WERI-Rb-1 (cell line): ENCODE measurements around the gene SYNE2.

Source experiments
- DNase-seq: peaks from one replicate; pipeline ENCODE4 v3.0.0-alpha.2; 2020
- H3K27ac ChIP-seq: fragments of 250-450 bp; sonication (Bioruptor Pico); 2 replicates; pipeline ENCODE4 v1.5.1; 2020; ENCODE audit warnings: mild to moderate bottlenecking, moderate library complexity
- H3K27me3 ChIP-seq: fragments of 250-450 bp; sonication (Bioruptor Pico); 2 replicates; pipeline ENCODE4 v1.5.1; 2021; ENCODE audit warnings: mild to moderate bottlenecking, low read depth, moderate library complexity; ENCODE audit not compliant: insufficient read depth, severe bottlenecking
- H3K36me3 ChIP-seq: fragments of 250-450 bp; sonication (Bioruptor Pico); 2 replicates; pipeline ENCODE4 v1.5.1; 2020; ENCODE audit warnings: mild to moderate bottlenecking, moderate library complexity
- H3K4me3 ChIP-seq: 2 replicates; pipeline ENCODE4 v1.5.1; 2011; ENCODE audit warnings: low read depth, mild to moderate bottlenecking, control low read depth, low read length
- H3K9me3 ChIP-seq: fragments of 250-450 bp; sonication (Bioruptor Pico); 2 replicates; pipeline ENCODE4 v1.5.1; 2021; ENCODE audit warnings: mild to moderate bottlenecking, moderate library complexity; ENCODE audit not compliant: severe bottlenecking
- CTCF ChIP-seq: IDR thresholded peaks from 2 replicates; pipeline ENCODE4 v1.5.1; 2011; ENCODE audit warnings: low read depth, mild to moderate bottlenecking, control low read depth, inconsistent platforms, low read length

Gene SYNE2

GRCh38 chr14:63981569-63981968 lies 128.8 kb downstream of the SYNE2 start:
- no peak overlapping the region for H3K27ac ChIP-seq
- no peak for DNase-seq
- TF ChIP-seq CTCF = no peak
- H3K9me3 ChIP-seq = no peaks in the 10 kb centered on the region
- no peaks in the 10 kb centered on the region for H3K27me3 ChIP-seq
- H3K4me3 ChIP-seq = no peak overlapping the region
- peaks cover 25% of the 10 kb centered on the region for H3K36me3 ChIP-seq

GRCh38 chr14:63982156-63982555 lies 129.4 kb downstream of the SYNE2 start:
- Histone ChIP-seq H3K27me3 (no peaks in the 10 kb centered on the region), H3K36me3 (peaks cover 25% of the 10 kb centered on the region), H3K4me3 (no peak overlapping the region), H3K27ac (no peak overlapping the region), H3K9me3 (no peaks in the 10 kb centered on the region)
- no peak for DNase-seq
- TF ChIP-seq CTCF = no peak

- no peak for DNase-seq
- no peak overlapping the region for H3K4me3 ChIP-seq
- TF ChIP-seq CTCF = no peak
- H3K27me3 ChIP-seq = no peaks in the 10 kb centered on the region
- peaks cover 24% of the 10 kb centered on the region for H3K36me3 ChIP-seq
- no peaks in the 10 kb centered on the region for H3K9me3 ChIP-seq
- H3K27ac ChIP-seq = no peak overlapping the region
Observed at GRCh38 chr14:63982629-63983028, 129.8 kb downstream of the SYNE2 start.

GRCh38 chr14:63986789-63987533 lies 134.2 kb downstream of the SYNE2 start:
- no peak overlapping the region for H3K4me3 ChIP-seq
- no peaks in the 10 kb centered on the region for H3K27me3 ChIP-seq
- H3K9me3 ChIP-seq = no peaks in the 10 kb centered on the region
- no peak for DNase-seq
- H3K36me3 ChIP-seq = peaks cover 16% of the 10 kb centered on the region
- no peak for TF ChIP-seq CTCF
- H3K27ac ChIP-seq = no peak overlapping the region

- H3K4me3 ChIP-seq = no peak overlapping the region
- no peak for DNase-seq
- H3K36me3 ChIP-seq = peaks cover 29% of the 10 kb centered on the region
- no peaks in the 10 kb centered on the region for H3K27me3 ChIP-seq
- H3K9me3 ChIP-seq = no peaks in the 10 kb centered on the region
- no peak for TF ChIP-seq CTCF
- no peak overlapping the region for H3K27ac ChIP-seq
Observed at GRCh38 chr14:63988579-63988978, 135.8 kb downstream of the SYNE2 start.

GRCh38 chr14:63991833-63992232 lies 139.0 kb downstream of the SYNE2 start:
- TF ChIP-seq CTCF = no peak
- no peaks in the 10 kb centered on the region for H3K9me3 ChIP-seq
- no peak for DNase-seq

More at GRCh38 chr14:63991833-63992232, 139.0 kb downstream of the SYNE2 start:
- no peaks in the 10 kb centered on the region for H3K27me3 ChIP-seq
- H3K4me3 ChIP-seq = no peak overlapping the region
- H3K27ac ChIP-seq = no peak overlapping the region
- H3K36me3 ChIP-seq = peaks cover 42% of the 10 kb centered on the region
